ENCODE measurements around the gene DNAI7.

The DNAI7 gene

GRCh38 chr12:25074954-25075353, 120.0 kb downstream of the DNAI7 start:
- DNase-seq (ENCODE audit: low spot score) (no peak), ATAC-seq (ENCODE audit: low read depth) (no peak)
- Histone ChIP-seq H3K36me3 (ENCODE audit: low read depth) (no peaks in the 10 kb centered on the region), H3K4me1 (ENCODE audit: insufficient read depth, poor library complexity, severe bottlenecking) (no peaks in the 10 kb centered on the region), H3K9me3 (ENCODE audit: severe bottlenecking) (no peaks in the 10 kb centered on the region), H3K27me3 (ENCODE audit: insufficient read depth, poor library complexity, severe bottlenecking) (no peaks in the 10 kb centered on the region), H3K4me3 (ENCODE audit: severe bottlenecking) (no peak overlapping the region), H3K27ac (ENCODE audit: poor library complexity, severe bottlenecking) (no peak overlapping the region)
- TF ChIP-seq CTCF (IDR thresholded peaks at IDR 0.05; ENCODE audit: poor library complexity, severe bottlenecking) = no peak

- Histone ChIP-seq H3K27ac (ENCODE audit: poor library complexity, severe bottlenecking) (no peak overlapping the region), H3K9me3 (ENCODE audit: severe bottlenecking) (no peaks in the 10 kb centered on the region), H3K27me3 (ENCODE audit: insufficient read depth, poor library complexity, severe bottlenecking) (no peaks in the 10 kb centered on the region), H3K4me1 (ENCODE audit: insufficient read depth, poor library complexity, severe bottlenecking) (no peaks in the 10 kb centered on the region), H3K36me3 (ENCODE audit: low read depth) (no peaks in the 10 kb centered on the region), H3K4me3 (ENCODE audit: severe bottlenecking) (no peak overlapping the region)
- TF ChIP-seq CTCF (IDR thresholded peaks at IDR 0.05; ENCODE audit: poor library complexity, severe bottlenecking) = no peak
- ATAC-seq (ENCODE audit: low read depth) = no peak
- no peak for DNase-seq (ENCODE audit: low spot score)
Observed at GRCh38 chr12:25074113-25074512, 120.8 kb downstream of the DNAI7 start.

DNA sequence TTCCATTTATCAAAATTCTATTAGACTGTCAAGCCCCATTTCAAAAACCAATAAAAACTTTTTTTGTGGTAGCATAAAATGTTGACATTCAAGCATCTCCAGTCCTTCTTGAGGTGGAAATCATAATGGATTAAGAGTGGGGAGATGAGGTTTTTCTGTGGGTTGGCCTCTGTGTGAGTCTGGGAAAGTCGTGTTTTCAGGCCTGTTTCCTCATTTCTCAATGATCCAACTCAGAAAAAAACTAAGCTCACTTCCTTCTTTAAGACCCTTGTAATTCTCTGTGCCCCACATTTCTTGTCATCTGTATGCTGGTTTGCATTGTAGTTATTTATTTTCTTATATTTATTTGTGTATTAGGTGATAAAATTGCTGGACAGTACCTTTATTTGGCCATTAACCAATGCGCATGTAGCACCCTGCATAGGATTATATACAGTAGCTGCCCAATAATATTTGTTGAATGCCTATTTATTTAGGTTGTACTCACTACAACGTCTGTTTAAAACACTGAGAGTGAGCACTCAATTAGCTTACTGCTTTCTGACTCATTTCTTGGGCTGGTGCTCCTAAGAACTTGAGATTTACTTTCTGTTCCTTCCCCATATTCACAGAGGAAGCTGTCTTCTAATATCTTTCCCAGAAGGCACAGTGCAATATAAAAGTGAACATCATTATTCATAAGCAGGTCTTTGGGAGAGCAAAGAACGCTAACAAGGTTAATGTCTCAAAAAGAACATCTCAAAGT, 121.9 kb downstream of the DNAI7 start:
- ATAC-seq (ENCODE audit: low read depth) = no peak
- Histone ChIP-seq H3K4me1 (ENCODE audit: insufficient read depth, poor library complexity, severe bottlenecking) (no peaks in the 10 kb centered on the region), H3K4me3 (ENCODE audit: severe bottlenecking) (no peak overlapping the region), H3K36me3 (ENCODE audit: low read depth) (no peaks in the 10 kb centered on the region), H3K27me3 (ENCODE audit: insufficient read depth, poor library complexity, severe bottlenecking) (no peaks in the 10 kb centered on the region), H3K27ac (ENCODE audit: poor library complexity, severe bottlenecking) (no peak overlapping the region), H3K9me3 (ENCODE audit: severe bottlenecking) (no peaks in the 10 kb centered on the region)
- no peak for DNase-seq (ENCODE audit: low spot score)
- TF ChIP-seq CTCF (IDR thresholded peaks at IDR 0.05; ENCODE audit: poor library complexity, severe bottlenecking) = no peak

DNA sequence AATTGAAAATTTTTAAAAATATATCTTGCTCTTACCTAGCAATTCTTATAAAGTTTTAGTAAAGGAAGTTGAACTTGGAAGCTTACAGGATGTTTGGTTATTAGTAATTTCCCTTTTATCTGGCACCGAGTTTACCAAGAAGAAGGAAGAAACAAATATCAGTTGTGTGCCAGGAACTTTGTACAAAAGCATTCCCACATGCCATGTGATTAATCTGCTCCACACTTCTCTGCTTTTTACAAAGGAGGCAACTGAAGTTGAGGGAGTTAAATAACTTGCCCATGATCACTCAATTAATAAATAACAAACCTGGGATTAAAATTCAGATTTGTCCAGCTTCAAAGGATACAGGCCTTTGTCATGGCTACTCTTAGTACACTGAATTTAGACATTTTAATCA, 123.6 kb downstream of the DNAI7 start:
- H3K36me3 ChIP-seq (ENCODE audit: low read depth) = no peaks in the 10 kb centered on the region
- no peaks in the 10 kb centered on the region for H3K27me3 ChIP-seq (ENCODE audit: insufficient read depth, poor library complexity, severe bottlenecking)
- no peak overlapping the region for H3K27ac ChIP-seq (ENCODE audit: poor library complexity, severe bottlenecking)
- no peak for TF ChIP-seq CTCF (IDR thresholded peaks at IDR 0.05; ENCODE audit: poor library complexity, severe bottlenecking)
- no peaks in the 10 kb centered on the region for H3K4me1 ChIP-seq (ENCODE audit: insufficient read depth, poor library complexity, severe bottlenecking)
- DNase-seq (ENCODE audit: low spot score) = no peak
- no peak overlapping the region for H3K4me3 ChIP-seq (ENCODE audit: severe bottlenecking)
- H3K9me3 ChIP-seq (ENCODE audit: severe bottlenecking) = no peaks in the 10 kb centered on the region
- no peak for ATAC-seq (ENCODE audit: low read depth)

DNA sequence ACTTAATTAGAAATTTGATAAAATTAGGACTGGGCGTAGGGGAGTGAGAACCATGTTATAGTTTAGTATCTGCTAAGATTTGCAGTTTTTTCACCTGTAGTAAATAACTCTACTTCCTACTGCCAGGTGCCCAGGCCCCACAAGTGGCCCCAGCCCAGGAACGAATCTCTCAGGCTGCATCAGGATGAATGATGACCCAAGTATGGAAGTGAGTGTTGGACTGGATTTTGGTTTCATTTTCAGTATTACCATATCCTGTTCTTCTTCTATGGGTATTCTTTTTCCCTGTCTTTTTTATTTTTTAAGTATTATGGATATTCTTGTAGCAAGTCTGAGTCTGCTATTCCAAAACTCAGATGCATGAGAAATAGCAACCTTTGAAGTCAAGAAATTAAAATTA, 125.7 kb downstream of the DNAI7 start:
- Histone ChIP-seq H3K4me1 (ENCODE audit: insufficient read depth, poor library complexity, severe bottlenecking) (no peaks in the 10 kb centered on the region), H3K27ac (ENCODE audit: poor library complexity, severe bottlenecking) (no peak overlapping the region)

More for the DNA sequence above, 125.7 kb downstream of the DNAI7 start:
- Histone ChIP-seq H3K27me3 (ENCODE audit: insufficient read depth, poor library complexity, severe bottlenecking) (no peaks in the 10 kb centered on the region), H3K36me3 (ENCODE audit: low read depth) (no peaks in the 10 kb centered on the region), H3K4me3 (ENCODE audit: severe bottlenecking) (no peak overlapping the region), H3K9me3 (ENCODE audit: severe bottlenecking) (no peaks in the 10 kb centered on the region)
- DNase-seq (ENCODE audit: low spot score) (no peak), ATAC-seq (ENCODE audit: low read depth) (no peak)
- TF ChIP-seq CTCF (IDR thresholded peaks at IDR 0.05; ENCODE audit: poor library complexity, severe bottlenecking) = no peak

All from RWPE2 (cell line).